Nephron (organoid): ENCODE results near the gene ERP44.
A peak's percentile ranks its signal among the peaks of the same experiment; 100 is the strongest.
"Not testable (repeated sequence)": the region's sequence is repeated elsewhere in the genome, so short reads cannot be mapped to it uniquely, and the experiment has no call there.

Experiments used
- H3K27ac Mint-ChIP-seq, 3 experiments: 2 replicates each; pipeline ENCODE4 v1.8.0; 2020; ENCODE audit warnings: mixed read lengths in 3 of 3, mild to moderate bottlenecking in 2 of 3, moderate library complexity in 1 of 3
- H3K27me3 Mint-ChIP-seq: 2 replicates; pipeline ENCODE4 v1.8.0; 2021; ENCODE audit warnings: low read depth, mild to moderate bottlenecking, moderate library complexity, mixed read lengths
- H3K36me3 Mint-ChIP-seq: 2 replicates; pipeline ENCODE4 v1.8.0; 2020; ENCODE audit warnings: low read depth, mixed read lengths
- H3K4me1 Mint-ChIP-seq: 2 replicates; pipeline ENCODE4 v1.8.0; 2020; ENCODE audit warnings: mixed read lengths
- H3K4me3 Mint-ChIP-seq, 3 experiments: 2 replicates each; pipeline ENCODE4 v1.8.0; 2020; ENCODE audit warnings: mild to moderate bottlenecking in 3 of 3, mixed read lengths in 3 of 3, moderate library complexity in 2 of 3
- H3K9me3 Mint-ChIP-seq: 2 replicates; pipeline ENCODE4 v1.8.0; 2020; ENCODE audit warnings: mixed read lengths
- TF ChIP-seq, protein P1 (sequence below), 3 experiments: fragments of 200-600 bp; sonication (generic); IDR thresholded peaks; one replicate each; pipeline ENCODE4 v1.5.0; 2021; ENCODE audit warnings: antibody characterized with exemption in 3 of 3; ENCODE audit not compliant: unreplicated experiment in 3 of 3

The ERP44 gene

DNA sequence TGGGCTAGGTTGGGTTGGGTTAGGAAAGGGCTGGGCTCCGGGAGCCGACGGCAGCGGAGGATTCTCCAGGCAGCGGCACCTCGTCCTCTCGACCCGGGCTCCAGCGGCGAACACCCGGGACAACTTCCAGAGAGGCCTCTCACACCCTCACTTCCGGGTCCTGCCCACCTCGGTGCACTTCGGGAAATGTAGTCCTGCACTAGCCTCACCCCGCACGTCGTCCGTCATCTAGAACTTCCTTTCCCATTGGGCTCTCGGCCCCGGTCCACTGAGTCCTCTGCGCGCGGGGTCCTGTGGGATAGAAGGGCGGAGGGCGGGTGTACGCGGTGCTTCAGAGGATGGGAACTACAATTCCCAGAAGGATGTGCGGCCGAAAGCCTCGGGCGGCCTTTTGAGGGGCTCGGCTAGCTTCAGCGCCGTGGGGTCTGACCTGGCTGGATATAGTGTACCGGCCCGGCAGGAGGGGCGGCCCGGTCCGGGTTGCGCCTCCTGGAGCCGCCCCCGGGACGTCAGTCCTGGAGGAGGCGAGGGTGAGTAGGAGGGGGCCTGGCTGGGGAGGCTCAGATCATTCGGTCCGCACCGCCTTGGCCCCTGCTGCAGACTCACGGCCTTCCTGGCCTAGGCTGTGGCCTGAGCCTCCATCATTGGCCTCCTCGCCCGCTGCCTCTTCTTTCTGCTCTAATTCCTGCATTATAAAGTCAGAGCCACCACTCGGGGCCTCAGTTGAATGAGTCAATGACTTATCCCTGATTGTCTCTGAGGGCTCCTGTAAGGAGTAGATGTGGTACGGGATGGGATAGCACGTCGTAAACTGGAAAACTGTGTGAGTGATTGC lies at the start of gene ERP44, which contains the start of gene INVS:
ERP44 (minus strand) TSS at position 114 of the 835 bp plus-strand sequence. CDS start 160 bp downstream, outside the sequence.
INVS (plus strand) TSS at position 357 of the 835 bp plus-strand sequence. CDS start 5,279 bp downstream, outside the sequence.
- TF ChIP-seq, protein P1, sequence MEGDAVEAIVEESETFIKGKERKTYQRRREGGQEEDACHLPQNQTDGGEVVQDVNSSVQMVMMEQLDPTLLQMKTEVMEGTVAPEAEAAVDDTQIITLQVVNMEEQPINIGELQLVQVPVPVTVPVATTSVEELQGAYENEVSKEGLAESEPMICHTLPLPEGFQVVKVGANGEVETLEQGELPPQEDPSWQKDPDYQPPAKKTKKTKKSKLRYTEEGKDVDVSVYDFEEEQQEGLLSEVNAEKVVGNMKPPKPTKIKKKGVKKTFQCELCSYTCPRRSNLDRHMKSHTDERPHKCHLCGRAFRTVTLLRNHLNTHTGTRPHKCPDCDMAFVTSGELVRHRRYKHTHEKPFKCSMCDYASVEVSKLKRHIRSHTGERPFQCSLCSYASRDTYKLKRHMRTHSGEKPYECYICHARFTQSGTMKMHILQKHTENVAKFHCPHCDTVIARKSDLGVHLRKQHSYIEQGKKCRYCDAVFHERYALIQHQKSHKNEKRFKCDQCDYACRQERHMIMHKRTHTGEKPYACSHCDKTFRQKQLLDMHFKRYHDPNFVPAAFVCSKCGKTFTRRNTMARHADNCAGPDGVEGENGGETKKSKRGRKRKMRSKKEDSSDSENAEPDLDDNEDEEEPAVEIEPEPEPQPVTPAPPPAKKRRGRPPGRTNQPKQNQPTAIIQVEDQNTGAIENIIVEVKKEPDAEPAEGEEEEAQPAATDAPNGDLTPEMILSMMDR (IDR thresholded peaks at IDR 0.05; ENCODE audit: unreplicated experiment in 3 of 3), result no peak
- Mint-ChIP-seq H3K36me3 (peaks cover 11% of the 10 kb centered on the region), H3K27ac (peak within 1 kb of the TSS; percentile 94 to 97 (median 95)), H3K4me1 (peaks cover 23% of the 10 kb centered on the region), H3K27me3 (no peaks in the 10 kb centered on the region), H3K4me3 (peak within 1 kb of the TSS; percentile 97 to 99 (median 98)), H3K9me3 (no peaks in the 10 kb centered on the region)

DNA sequence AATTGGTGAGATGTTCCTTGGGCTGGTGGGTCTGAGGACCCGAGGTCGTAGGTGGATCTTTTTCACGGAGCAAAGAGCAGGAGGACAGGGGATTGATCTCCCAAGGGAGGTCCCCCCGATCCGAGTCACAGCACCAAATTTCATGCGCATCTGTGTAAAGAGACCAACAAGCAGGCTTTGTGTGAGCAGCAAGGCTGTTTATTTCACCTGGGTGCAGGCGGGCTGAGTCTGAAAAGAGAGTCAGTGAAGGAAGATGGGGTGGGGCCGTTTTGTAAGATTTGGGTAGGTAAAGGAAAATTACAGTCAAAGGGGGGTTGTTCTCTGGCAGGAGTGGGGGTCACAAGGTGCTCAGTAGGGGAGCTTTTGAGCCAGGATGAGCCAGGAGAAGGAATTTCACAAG lies 47.2 kb upstream of the ERP44 start:
- H3K27me3 Mint-ChIP-seq, H3K4me3 Mint-ChIP-seq, H3K27ac Mint-ChIP-seq, H3K9me3 Mint-ChIP-seq, H3K36me3 Mint-ChIP-seq: not testable (repeated sequence)
- H3K4me1 Mint-ChIP-seq, result peaks cover 13% of the 10 kb centered on the region

DNA sequence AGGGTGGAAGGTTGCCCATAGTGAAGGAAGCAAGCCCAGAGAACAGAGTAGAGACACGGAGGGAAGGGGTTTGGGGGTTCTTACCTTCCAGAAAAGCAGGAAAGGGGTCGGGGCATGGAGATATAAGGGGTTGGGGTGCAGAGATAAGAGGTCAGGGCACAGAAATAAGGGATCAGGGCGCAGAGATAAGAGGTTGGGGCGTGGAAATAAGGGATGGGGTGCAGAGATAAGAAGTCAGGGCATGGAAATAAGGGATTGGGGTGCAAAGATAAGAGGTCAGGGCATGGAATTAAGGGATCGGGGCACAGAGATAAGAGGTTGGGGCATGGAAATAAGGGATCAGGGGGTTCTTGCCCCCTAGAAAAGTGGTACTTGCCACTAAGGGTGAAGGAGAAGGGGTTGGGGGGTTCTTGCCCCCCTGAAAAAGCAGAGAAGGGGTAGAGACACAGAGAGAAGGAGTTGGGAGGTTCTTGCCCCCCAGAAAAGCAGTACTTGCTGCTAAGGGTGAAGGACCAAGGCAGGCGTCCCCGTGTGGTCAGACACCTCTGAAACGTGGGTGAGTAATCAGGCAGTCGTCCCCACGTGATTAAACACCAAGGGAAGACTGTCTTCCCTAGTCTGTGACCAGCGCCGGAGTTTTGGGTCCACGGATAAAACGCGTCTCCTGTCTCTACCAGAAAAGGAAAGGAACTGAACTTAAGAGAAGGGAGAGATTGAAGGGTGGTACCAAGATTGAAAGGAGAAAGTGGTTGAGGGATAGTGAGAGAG lies 46.6 kb upstream of the ERP44 start:
- not testable (repeated sequence) for H3K27me3 Mint-ChIP-seq, H3K9me3 Mint-ChIP-seq, H3K36me3 Mint-ChIP-seq, H3K4me1 Mint-ChIP-seq, H3K27ac Mint-ChIP-seq, H3K4me3 Mint-ChIP-seq

DNA sequence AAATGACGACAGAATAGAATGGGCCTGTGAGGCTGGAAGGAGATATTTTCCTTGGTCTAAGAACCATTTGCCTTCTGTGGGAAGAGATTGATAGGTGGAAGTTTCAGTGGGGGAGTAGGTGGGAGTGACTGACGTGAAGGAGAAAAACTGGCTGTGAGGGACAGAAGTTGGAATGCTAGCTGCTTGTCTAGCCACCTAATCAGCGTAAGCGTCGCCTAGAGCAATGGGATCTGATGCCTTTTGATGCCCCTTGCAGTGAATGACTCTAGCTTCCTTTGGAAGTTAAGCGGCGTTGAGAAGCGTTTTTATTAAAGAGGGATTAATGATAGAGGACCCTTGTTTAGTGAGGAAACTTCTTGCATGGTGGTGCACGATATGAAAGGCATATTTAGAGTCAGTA lies 43.1 kb upstream of the ERP44 start:
- H3K4me3 Mint-ChIP-seq, H3K27me3 Mint-ChIP-seq, H3K27ac Mint-ChIP-seq, H3K9me3 Mint-ChIP-seq, H3K36me3 Mint-ChIP-seq, H3K4me1 Mint-ChIP-seq: not testable (repeated sequence)

DNA sequence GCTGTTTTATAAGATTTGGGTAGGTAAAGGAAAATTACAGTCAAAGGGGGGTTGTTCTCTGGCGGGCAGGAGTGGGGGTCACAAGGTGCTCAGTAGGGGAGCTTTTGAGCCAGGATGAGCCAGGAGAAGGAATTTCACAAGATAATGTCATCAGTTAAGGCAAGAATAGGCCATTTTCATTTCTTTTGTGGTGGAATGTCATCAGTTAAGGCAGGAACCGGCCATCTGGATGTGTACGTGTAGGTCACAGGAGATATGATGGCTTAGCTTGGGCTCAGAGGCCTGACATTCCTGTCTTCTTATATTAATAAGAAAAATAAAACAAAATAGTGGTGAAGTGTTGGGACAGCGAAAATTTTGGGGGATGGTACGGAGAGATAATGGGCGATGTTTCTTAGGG lies 41.5 kb upstream of the ERP44 start:
- not testable (repeated sequence) for H3K9me3 Mint-ChIP-seq, H3K27ac Mint-ChIP-seq, H3K4me1 Mint-ChIP-seq, H3K4me3 Mint-ChIP-seq, H3K36me3 Mint-ChIP-seq, H3K27me3 Mint-ChIP-seq

DNA sequence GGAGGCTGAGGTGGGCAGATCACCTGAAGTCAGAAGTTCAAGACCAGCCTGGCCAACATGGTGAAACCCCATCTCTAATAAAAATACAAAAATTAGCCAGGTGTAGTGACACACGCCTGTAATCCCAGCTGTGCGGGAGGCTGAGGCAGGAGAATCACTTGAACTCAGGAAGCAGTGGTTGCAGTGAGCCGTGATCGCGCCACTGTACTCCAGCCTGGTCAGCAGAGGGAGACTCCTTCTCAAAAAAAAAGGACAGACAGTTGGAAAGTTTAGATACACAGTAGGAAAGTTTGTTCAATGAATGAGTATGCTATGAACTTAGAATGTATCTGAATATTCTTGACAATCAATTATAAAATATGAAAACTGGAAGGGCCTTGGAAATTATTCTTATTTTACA lies 38.0 kb upstream of the ERP44 start:
- H3K9me3 Mint-ChIP-seq, H3K27me3 Mint-ChIP-seq, H3K4me1 Mint-ChIP-seq, H3K27ac Mint-ChIP-seq, H3K4me3 Mint-ChIP-seq: not testable (repeated sequence)
- H3K36me3 Mint-ChIP-seq, result peaks cover 30% of the 10 kb centered on the region

DNA sequence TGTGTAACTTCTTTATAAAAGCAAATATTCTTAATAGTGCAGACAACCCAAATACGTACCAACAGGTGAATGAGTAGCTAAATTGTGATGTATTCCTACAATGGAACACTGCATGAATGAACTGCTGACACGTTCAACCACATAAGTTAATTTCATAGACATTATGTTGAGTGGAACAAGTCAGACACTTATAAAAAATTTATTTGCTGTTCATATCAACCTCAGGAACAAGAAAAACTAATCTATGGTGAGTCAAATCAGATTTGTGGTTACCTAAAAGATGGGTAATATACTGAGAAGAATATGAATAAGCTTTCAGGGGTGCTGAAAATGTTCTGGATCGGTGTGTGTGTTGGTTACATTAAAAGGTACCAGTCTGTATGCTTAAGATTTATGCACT lies 35.9 kb upstream of the ERP44 start:
- TF ChIP-seq, protein P1 (IDR thresholded peaks at IDR 0.05; ENCODE audit: unreplicated experiment in 3 of 3), result no peak
- peaks cover 32% of the 10 kb centered on the region for H3K36me3 Mint-ChIP-seq
- H3K9me3 Mint-ChIP-seq, result peaks cover 5% of the 10 kb centered on the region
- H3K4me1 Mint-ChIP-seq, result peaks cover 27% of the 10 kb centered on the region
- H3K27me3 Mint-ChIP-seq, result peaks cover 4% of the 10 kb centered on the region
- H3K4me3 Mint-ChIP-seq, result no peak overlapping the region
- H3K27ac Mint-ChIP-seq, result no peak overlapping the region

DNA sequence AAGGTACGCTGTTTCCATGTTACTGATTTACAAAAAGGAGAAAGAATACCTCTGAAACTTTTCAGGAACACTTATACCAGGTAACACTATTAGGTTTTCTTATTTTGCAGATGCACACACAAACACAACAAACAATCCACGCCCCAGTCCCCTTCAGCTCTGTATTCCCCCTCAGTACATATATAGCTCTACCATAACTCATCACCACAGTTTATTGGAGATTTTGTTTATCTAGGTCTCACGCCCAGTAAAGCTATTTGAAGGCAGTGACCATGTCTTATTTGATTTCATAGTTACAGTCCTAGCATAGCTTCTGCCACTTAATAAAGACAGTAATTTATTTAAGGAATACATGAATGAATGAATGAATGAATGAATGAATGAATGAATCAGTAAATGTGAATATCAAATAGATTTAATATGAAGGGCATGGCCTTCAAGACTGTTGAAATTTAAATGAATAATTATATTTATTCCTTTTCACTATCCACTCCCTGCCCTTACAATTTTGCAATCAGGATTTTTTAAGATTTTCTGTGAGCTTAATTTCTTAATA lies 33.2 kb upstream of the ERP44 start:
- H3K4me1 Mint-ChIP-seq, result peaks cover 45% of the 10 kb centered on the region
- H3K4me3 Mint-ChIP-seq, result no peak overlapping the region
- peaks cover 32% of the 10 kb centered on the region for H3K36me3 Mint-ChIP-seq
- peaks cover 4% of the 10 kb centered on the region for H3K27me3 Mint-ChIP-seq
- TF ChIP-seq, protein P1 (IDR thresholded peaks at IDR 0.05; ENCODE audit: unreplicated experiment in 3 of 3), result no peak
- no peak overlapping the region for H3K27ac Mint-ChIP-seq
- H3K9me3 Mint-ChIP-seq, result peaks cover 5% of the 10 kb centered on the region
